Natural killer cell (primary cell): ENCODE measurements around the gene DYRK3. TPM values are rescaled to one million over a fixed set of nuclear protein-coding genes. Genes with fewer than 3 reads are reported as not detected.

Experiments used
- ATAC-seq, 3 donors: fragments of 150-1000 bp in 2 of 3; fragments of 200-7000 bp in 1 of 3; cut with Tn5 transposase; 1 replicate in 1 of 3; 2 replicates in 2 of 3; pipeline ENCODE4 v1.10.0; 2021; ENCODE audit warnings: mild to moderate bottlenecking in 2 of 3, moderate library complexity in 2 of 3
- DNase-seq, 2 donors: peaks; one replicate each; pipeline versions ENCODE4 v3.0.0 to v3.0.0-alpha.2; 2013 to 2021; ENCODE audit warnings: mixed read lengths in 1 of 2
- H3K27ac ChIP-seq: one replicate; pipeline ENCODE4 v1.5.1; 2013; ENCODE audit warnings: mild to moderate bottlenecking, low read length
- H3K27me3 ChIP-seq: one replicate; pipeline ENCODE4 v1.6.1; 2013; ENCODE audit warnings: low read length; ENCODE audit not compliant: control insufficient read depth, insufficient read depth
- H3K36me3 ChIP-seq: one replicate; pipeline ENCODE4 v1.6.1; 2013; ENCODE audit warnings: low read length; ENCODE audit not compliant: control insufficient read depth, insufficient read depth
- H3K4me1 ChIP-seq: one replicate; pipeline ENCODE4 v1.6.1; 2013; ENCODE audit warnings: low read length; ENCODE audit not compliant: control insufficient read depth, insufficient read depth
- H3K4me3 ChIP-seq: one replicate; pipeline ENCODE4 v1.5.1; 2013; ENCODE audit warnings: low read length
- H3K9me3 ChIP-seq: one replicate; pipeline ENCODE4 v1.6.1; 2013; ENCODE audit warnings: low read length; ENCODE audit not compliant: control insufficient read depth, insufficient read depth
- H3K27ac Mint-ChIP-seq, 2 donors: one replicate each; pipeline ENCODE4 v1.8.0; 2022; ENCODE audit warnings: mild to moderate bottlenecking in 2 of 2, mixed read lengths in 2 of 2, moderate library complexity in 1 of 2
- H3K27me3 Mint-ChIP-seq, 2 donors: one replicate each; pipeline ENCODE4 v1.8.0; 2022; ENCODE audit warnings: low read depth in 2 of 2, mixed read lengths in 2 of 2
- H3K36me3 Mint-ChIP-seq: one replicate; pipeline ENCODE4 v1.8.0; 2022; ENCODE audit warnings: mixed read lengths
- H3K4me1 Mint-ChIP-seq, 2 donors: one replicate each; pipeline ENCODE4 v1.8.0; 2022; ENCODE audit warnings: mixed read lengths in 2 of 2
- H3K4me3 Mint-ChIP-seq: one replicate; pipeline ENCODE4 v1.8.0; 2022; ENCODE audit warnings: mild to moderate bottlenecking, moderate library complexity, mixed read lengths
- H3K9me3 Mint-ChIP-seq, 2 donors: one replicate each; pipeline ENCODE4 v1.8.0; 2022; ENCODE audit warnings: mixed read lengths in 2 of 2
- WGBS: methylation state at CpG from one replicate; pipeline ENCODE4 v1.1.7; 2013; ENCODE audit warnings: missing lambda C conversion rate; ENCODE audit not compliant: insufficient coverage; 5-methylcytosine and 5-hydroxymethylcytosine counted together
- intact Hi-C: fragments of 100-400 bp; cut with micrococcal nuclease; formaldehyde crosslinking; loops from one replicate; pipeline ENCODE4 v1.14.2; 2022
- total RNA-seq, 4 donors: library from RNA; stranded (reverse); fragments of 120-200 nt in 1 of 4; gene quantifications; one replicate each; pipeline versions ENCODE4 v1.2.3 to v1.2.4, GENCODE V29; 2013 to 2022
- TF ChIP-seq, protein P1 (sequence below): fragments of 200-600 bp; IDR thresholded peaks from one replicate; pipeline ENCODE4 v1.8.0; 2022; ENCODE audit warnings: antibody characterized with exemption

The DYRK3 gene
- total RNA-seq, 3 donors from 2014 or later (not counting 1 experiment from before 2014, with no cell fraction given): 0.16 to 0.66 (median 0.43) TPM

GRCh38 chr1:206651958-206652890, 16.9 kb downstream of the DYRK3 start:
- TF ChIP-seq, protein P1, sequence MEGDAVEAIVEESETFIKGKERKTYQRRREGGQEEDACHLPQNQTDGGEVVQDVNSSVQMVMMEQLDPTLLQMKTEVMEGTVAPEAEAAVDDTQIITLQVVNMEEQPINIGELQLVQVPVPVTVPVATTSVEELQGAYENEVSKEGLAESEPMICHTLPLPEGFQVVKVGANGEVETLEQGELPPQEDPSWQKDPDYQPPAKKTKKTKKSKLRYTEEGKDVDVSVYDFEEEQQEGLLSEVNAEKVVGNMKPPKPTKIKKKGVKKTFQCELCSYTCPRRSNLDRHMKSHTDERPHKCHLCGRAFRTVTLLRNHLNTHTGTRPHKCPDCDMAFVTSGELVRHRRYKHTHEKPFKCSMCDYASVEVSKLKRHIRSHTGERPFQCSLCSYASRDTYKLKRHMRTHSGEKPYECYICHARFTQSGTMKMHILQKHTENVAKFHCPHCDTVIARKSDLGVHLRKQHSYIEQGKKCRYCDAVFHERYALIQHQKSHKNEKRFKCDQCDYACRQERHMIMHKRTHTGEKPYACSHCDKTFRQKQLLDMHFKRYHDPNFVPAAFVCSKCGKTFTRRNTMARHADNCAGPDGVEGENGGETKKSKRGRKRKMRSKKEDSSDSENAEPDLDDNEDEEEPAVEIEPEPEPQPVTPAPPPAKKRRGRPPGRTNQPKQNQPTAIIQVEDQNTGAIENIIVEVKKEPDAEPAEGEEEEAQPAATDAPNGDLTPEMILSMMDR: no peak
- H3K27me3 Mint-ChIP-seq: peaks cover 7 to 19% of the 10 kb centered on the region in 2 donors
- H3K4me1 Mint-ChIP-seq: no peaks in the 10 kb centered on the region
- H3K9me3 ChIP-seq: no peaks in the 10 kb centered on the region
- no peak for ATAC-seq
- no peak overlapping the region for H3K4me3 Mint-ChIP-seq
- no peak overlapping the region for H3K4me3 ChIP-seq
- H3K36me3 ChIP-seq: no peaks in the 10 kb centered on the region
- no peak for DNase-seq
- H3K27ac ChIP-seq: no peak overlapping the region
- no peaks in the 10 kb centered on the region for H3K4me1 ChIP-seq
- H3K27ac Mint-ChIP-seq: no peak overlapping the region
- H3K27me3 ChIP-seq: no peaks in the 10 kb centered on the region
- no peaks in the 10 kb centered on the region for H3K9me3 Mint-ChIP-seq
- no peaks in the 10 kb centered on the region for H3K36me3 Mint-ChIP-seq
- WGBS: 85% methylated on average over 5 of the region's 5 CpGs
- intact Hi-C loops: no loop called here

DNA sequence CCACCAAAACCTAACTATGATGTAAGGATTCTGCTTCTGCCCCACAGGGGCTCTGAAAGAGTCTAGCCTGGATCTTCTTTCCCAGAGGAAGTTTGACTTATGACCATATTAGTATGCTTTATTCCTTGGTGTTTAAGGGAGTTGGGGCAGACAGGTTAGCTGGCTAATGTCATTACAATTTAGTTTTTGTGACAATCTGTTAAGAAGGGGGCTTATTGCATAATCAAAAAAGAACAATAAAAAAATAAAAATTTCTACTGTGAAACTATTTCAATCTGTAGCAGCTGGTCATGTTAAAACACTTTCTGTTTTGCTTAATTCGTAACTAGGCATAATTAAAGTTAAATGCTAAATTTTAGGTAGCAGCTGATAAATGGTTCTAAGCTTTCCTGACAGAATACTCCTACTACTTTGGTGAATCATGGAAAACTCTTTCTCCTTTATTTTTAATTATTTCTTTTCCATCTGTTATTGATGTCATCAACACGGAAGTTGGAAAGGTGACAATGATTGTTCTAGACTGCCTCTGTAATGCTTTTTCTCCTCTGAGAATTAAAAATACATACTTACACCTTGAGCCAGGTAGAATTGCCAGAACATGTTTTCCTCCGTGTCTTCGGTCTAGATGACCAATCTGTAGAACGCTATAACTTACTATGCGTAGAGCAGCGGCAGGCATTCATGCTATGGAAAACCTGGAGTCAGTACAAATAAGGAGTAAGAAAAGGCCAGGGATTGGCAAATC, 18.6 kb downstream of the DYRK3 start:
- H3K4me3 ChIP-seq: no peak overlapping the region
- Mint-ChIP-seq H3K36me3 (no peaks in the 10 kb centered on the region), H3K9me3 (no peaks in the 10 kb centered on the region), H3K4me3 (no peak overlapping the region), H3K27ac (no peak overlapping the region), H3K4me1 (peaks cover 7 to 8% of the 10 kb centered on the region in 2 donors), H3K27me3 (peaks cover 17 to 30% of the 10 kb centered on the region in 2 donors)
- ATAC-seq: no peak
- no peak overlapping the region for H3K27ac ChIP-seq
- DNase-seq: no peak
- H3K27me3 ChIP-seq: peaks cover 4% of the 10 kb centered on the region
- WGBS: 98% methylated on average over 6 of the region's 7 CpGs
- H3K4me1 ChIP-seq: peaks cover 7% of the 10 kb centered on the region
- no peaks in the 10 kb centered on the region for H3K9me3 ChIP-seq
- H3K36me3 ChIP-seq: no peaks in the 10 kb centered on the region
- intact Hi-C loops: no loop called here
- TF ChIP-seq, protein P1: no peak

- H3K9me3 Mint-ChIP-seq: no peaks in the 10 kb centered on the region
- H3K27me3 Mint-ChIP-seq: peaks cover 18 to 30% of the 10 kb centered on the region in 2 donors
- TF ChIP-seq, protein P1: no peak
- intact Hi-C loops: no loop called here
- H3K27ac ChIP-seq: no peak overlapping the region
- WGBS: 71% methylated on average over 2 of the region's 2 CpGs
- H3K9me3 ChIP-seq: no peaks in the 10 kb centered on the region
- H3K4me1 ChIP-seq: peaks cover 7% of the 10 kb centered on the region
- no peaks in the 10 kb centered on the region for H3K36me3 ChIP-seq
- ATAC-seq: no peak
- H3K4me3 Mint-ChIP-seq: no peak overlapping the region
- peaks cover 4% of the 10 kb centered on the region for H3K27me3 ChIP-seq
- H3K36me3 Mint-ChIP-seq: no peaks in the 10 kb centered on the region
- H3K4me3 ChIP-seq: no peak overlapping the region
- H3K27ac Mint-ChIP-seq: no peak overlapping the region
- DNase-seq: no peak
- H3K4me1 Mint-ChIP-seq: peaks cover 7 to 8% of the 10 kb centered on the region in 2 donors
These were observed 19.5 kb downstream of the DYRK3 start for GRCh38 chr1:206654828-206655227.
